HepG2 (cell line): ENCODE measurements around the gene WDR19. TPM values are rescaled to one million over a fixed set of nuclear protein-coding genes. Genes with fewer than 3 reads are reported as not detected.

Experiments
- ATAC-seq: fragments of 200-7000 bp; cut with Tn5 transposase; 3 replicates; pipeline ENCODE4 v1.9.1; 2020; ENCODE audit warnings: mild to moderate bottlenecking, moderate library complexity
- BruUV-seq: library from RNA; stranded (reverse); fragments of 400-500 nt; replicated peaks from 2 replicates; lab custom pipeline; 2021; lab: Mats Ljungman, UMichigan
- CTCF ChIA-PET: fragments of 300-600 bp; formaldehyde crosslinking; extraction: SDS; loops from one replicate; lab custom pipeline; 2021; ENCODE audit warnings: low total read pairs, inconsistent platforms, low intra/inter-chr PET ratio; lab: Yijun Ruan, JAX
- POLR2A ChIA-PET: fragments of 350-600 bp; sonication (Branson Sonifier 250); formaldehyde crosslinking; loops from one replicate; lab custom pipeline; 2020; ENCODE audit warnings: antibody characterized with exemption, inconsistent platforms; lab: Yijun Ruan, JAX
- DNase-seq: peaks from one replicate; pipeline ENCODE4 v3.0.0-alpha.2; 2015; ENCODE audit warnings: low spot score
- FAIRE-seq: peaks from 3 replicates; lab custom pipeline; 2011; peaks lifted over from hg19 to GRCh38; lab: Jason Lieb, UNC
- H2AFZ ChIP-seq: one replicate; pipeline ENCODE4 v1.6.1; 2011; ENCODE audit warnings: low read length, inconsistent platforms
- H3K27ac ChIP-seq: fragments of 300-600 bp; 3 replicates; pipeline ENCODE4 v1.8.0; 2011; ENCODE audit warnings: mixed run types, mild to moderate bottlenecking, mixed read lengths, low read length, inconsistent platforms; ENCODE audit not compliant: insufficient read depth; ENCODE audit errors: extremely low read length
- H3K27me3 ChIP-seq, 2 experiments: fragments of 200-600 bp in 1 of 2; 2 replicates in 1 of 2; 3 replicates in 1 of 2; pipeline versions ENCODE4 v1.6.0 to v1.8.0; 2011; ENCODE audit warnings: low read length in 2 of 2, mild to moderate bottlenecking in 2 of 2, moderate library complexity in 2 of 2, inconsistent platforms in 1 of 2; ENCODE audit not compliant: insufficient read depth in 2 of 2, control insufficient read depth in 1 of 2
- H3K36me3 ChIP-seq, 2 experiments: fragments of 200-600 bp in 1 of 2; replicated peaks in 1 of 2; 2 replicates in 1 of 2; 3 replicates in 1 of 2; pipeline versions ENCODE4 v1.5.1 to v1.8.0; 2011; ENCODE audit warnings: low read length in 2 of 2, inconsistent platforms in 1 of 2; ENCODE audit not compliant: insufficient read depth in 2 of 2, control insufficient read depth in 1 of 2
- H3K4me1 ChIP-seq: 2 replicates; pipeline ENCODE4 v1.5.1; 2012; ENCODE audit warnings: low read length, inconsistent platforms; ENCODE audit not compliant: insufficient read depth
- H3K4me2 ChIP-seq: 2 replicates; pipeline ENCODE4 v1.6.0; 2011; ENCODE audit warnings: low read depth, low read length, inconsistent platforms
- H3K4me3 ChIP-seq, 3 experiments: fragments of 200-600 bp in 1 of 3; sonication (generic), shearing (Covaris generic) in 1 of 3; replicated peaks in 1 of 3; 2 replicates each; pipeline ENCODE4 v1.5.1; 2011 to 2016; ENCODE audit warnings: low read length in 3 of 3, inconsistent platforms in 2 of 3, low read depth in 2 of 3, mild to moderate bottlenecking in 2 of 3, control low read depth in 1 of 3, mixed read lengths in 1 of 3; ENCODE audit not compliant: insufficient read depth in 1 of 3
- H3K79me2 ChIP-seq: one replicate; pipeline ENCODE4 v1.6.1; 2011; ENCODE audit warnings: low read length, inconsistent platforms; ENCODE audit not compliant: insufficient read depth
- H3K9ac ChIP-seq: 2 replicates; pipeline ENCODE4 v1.6.0; 2011; ENCODE audit warnings: mild to moderate bottlenecking, low read depth, low read length, inconsistent platforms; ENCODE audit not compliant: insufficient read depth
- H3K9me3 ChIP-seq: 2 replicates; pipeline ENCODE4 v1.5.1; 2012; ENCODE audit warnings: mild to moderate bottlenecking, low read length
- H4K20me1 ChIP-seq: 2 replicates; pipeline ENCODE4 v1.6.0; 2011; ENCODE audit warnings: inconsistent platforms, mild to moderate bottlenecking, low read length, moderate library complexity; ENCODE audit not compliant: insufficient read depth
- CC2D1A ChIP-seq: sonication (generic); formaldehyde crosslinking; IDR thresholded peaks from 2 replicates; pipeline ENCODE4 v1.8.1; 2023; ENCODE audit warnings: mild to moderate bottlenecking, missing genetic modification reagents
- CREM ChIP-seq, 2 experiments: sonication (generic) in 1 of 2; formaldehyde crosslinking in 1 of 2; IDR thresholded peaks; 2 replicates each; pipeline versions ENCODE4 v1.4.0 to v1.6.1; 2016 to 2020; ENCODE audit warnings: antibody characterized with exemption in 1 of 2, mild to moderate bottlenecking in 1 of 2, missing genetic modification reagents in 1 of 2
- FIP1L1 ChIP-seq: fragments of 200-400 bp; formaldehyde crosslinking; IDR thresholded peaks from 2 replicates; pipeline ENCODE4 v1.6.1; 2018; ENCODE audit warnings: low read depth, mild to moderate bottlenecking, low read length, moderate library complexity, borderline replicate concordance; ENCODE audit not compliant: insufficient read depth
- GLMP ChIP-seq: sonication (generic); formaldehyde crosslinking; IDR thresholded peaks from 2 replicates; pipeline ENCODE4 v1.9.0; 2021; ENCODE audit warnings: missing genetic modification reagents, mild to moderate bottlenecking, borderline replicate concordance
- HDAC6 ChIP-seq: fragments of 200-600 bp; sonication (generic); IDR thresholded peaks from 2 replicates; pipeline ENCODE4 v1.7.0; 2017; ENCODE audit warnings: mild to moderate bottlenecking, antibody characterized with exemption, low read length, low read depth
- MIXL1 ChIP-seq: IDR thresholded peaks from 2 replicates; pipeline ENCODE4 v1.6.1; 2016
- RBM22 ChIP-seq: fragments of 200-400 bp; formaldehyde crosslinking; optimal IDR thresholded peaks from 2 replicates; pipeline ENCODE3; 2017; ENCODE audit warnings: mild to moderate bottlenecking, low read length, moderate library complexity
- TCF12 ChIP-seq, 2 experiments: fragments of 450-650 bp in 1 of 2; sonication (generic) in 1 of 2; formaldehyde crosslinking in 1 of 2; IDR thresholded peaks; 2 replicates each; pipeline versions ENCODE4 v1.6.1 to v1.8.0; 2017 to 2022; ENCODE audit warnings: antibody characterized with exemption in 1 of 2, mild to moderate bottlenecking in 1 of 2, missing genetic modification reagents in 1 of 2, moderate library complexity in 1 of 2
- ZNF17 ChIP-seq: sonication (generic); formaldehyde crosslinking; IDR thresholded peaks from 2 replicates; pipeline ENCODE4 v1.5.0; 2020; ENCODE audit warnings: mild to moderate bottlenecking, missing genetic modification reagents
- ZNF781 ChIP-seq: sonication (generic); formaldehyde crosslinking; IDR thresholded peaks from 2 replicates; pipeline ENCODE4 v1.5.1; 2020; ENCODE audit warnings: borderline replicate concordance, mild to moderate bottlenecking, missing genetic modification reagents; ENCODE audit errors: not compliant biosample characterization
- WGBS: methylation state at CpG from one replicate; pipeline ENCODE4 v1.1.6; 2017; ENCODE audit warnings: low lambda C conversion rate; 5-methylcytosine and 5-hydroxymethylcytosine counted together
- in situ Hi-C: cut with HindIII; loops from 2 replicates; pipeline ENCODE4 v1.10.0; 2017; ENCODE audit warnings: low pct_unique_long_range_greater_than_20kb; ENCODE audit not compliant: extremely low pct_ligation_motif_present
- intact Hi-C: fragments of 100-400 bp; cut with micrococcal nuclease; formaldehyde crosslinking; loops from one replicate; pipeline ENCODE4 v1.10.0; 2022; ENCODE audit not compliant: unreplicated experiment
- polyA plus RNA-seq, 8 experiments: library from polyadenylated mRNA; depleted of rRNA in 3 of 8; stranded (reverse) in 7 of 8; unstranded in 1 of 8; fragments of >200 nt; fragmentation: Illumina TruSeq in 4 of 8; extraction: Trizol in 4 of 8; gene quantifications; 2 replicates each; pipeline versions ENCODE4 v1.2.1 to v1.2.3, GENCODE V29; 2011 to 2016; ENCODE audit warnings: low read depth in 4 of 8, missing spikeins in 1 of 8, mixed read lengths in 1 of 8; ENCODE audit not compliant: insufficient read depth in 1 of 8
- total RNA-seq, 5 experiments: library from RNA; depleted of rRNA; stranded (reverse); fragments of >200 nt; fragmentation: Illumina TruSeq; extraction: Trizol; gene quantifications; 2 replicates each; pipeline ENCODE4 v1.2.3, GENCODE V29; 2016; ENCODE audit warnings: low read depth in 1 of 5

The WDR19 gene
- total and polyA plus RNA-seq, 2 of the 13 experiments (the other 11 are each of a cell fraction or from before 2014, with no cell fraction given), result 22.9 to 34.1 TPM

DNA sequence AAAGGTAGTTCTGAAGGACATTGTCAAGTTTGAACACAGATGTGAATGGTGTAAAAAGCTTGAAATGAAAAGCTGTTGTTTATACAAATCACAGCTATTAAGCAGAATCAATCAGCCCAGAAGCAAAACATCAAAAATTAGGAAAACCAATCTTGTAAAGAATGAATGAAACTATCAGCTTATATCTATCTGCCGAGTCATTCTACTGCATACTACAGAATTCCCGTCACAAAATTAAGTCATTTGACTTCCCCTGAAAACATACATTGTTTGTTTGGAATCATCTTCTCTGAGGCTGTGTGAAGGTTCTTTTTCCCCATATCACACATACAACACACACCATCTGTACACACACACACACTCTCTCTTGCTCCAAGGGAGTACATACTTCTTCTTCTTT is 103.5 kb downstream of the WDR19 start:
- H3K27me3 ChIP-seq, result no peaks in the 10 kb centered on the region
- H4K20me1 ChIP-seq, result no peaks in the 10 kb centered on the region
- DNase-seq (no peak), ATAC-seq (peak; percentile 16; the same call in 1 of the 3 replicates), FAIRE-seq (no peak)
- H3K4me1 ChIP-seq, result no peaks in the 10 kb centered on the region
- TF ChIP-seq ZNF781 (CRISPR knock-in tag) (no peak), FIP1L1 (no peak), TCF12 (IDR thresholded peaks at IDR 0.05) (no peak), TCF12 (CRISPR knock-in tag; IDR thresholded peaks at IDR 0.05) (no peak), HDAC6 (no peak), CC2D1A (no peak), ZNF17 (CRISPR knock-in tag) (no peak), MIXL1 (CRISPR knock-in tag) (no peak), CREM (IDR thresholded peaks at IDR 0.05) (no peak), CREM (CRISPR knock-in tag; IDR thresholded peaks at IDR 0.05) (no peak)
- ChIA-PET POLR2A (no interaction called here), CTCF (no interaction called here)
- H3K9me3 ChIP-seq, result no peaks in the 10 kb centered on the region
- no peak overlapping the region for H3K27ac ChIP-seq
- intact Hi-C loops, result no loop called here
- H3K36me3 ChIP-seq, result peaks cover 14 to 52% of the 10 kb centered on the region in 2 experiments
- H3K9ac ChIP-seq, result no peak overlapping the region
- in situ Hi-C loops, result no loop called here
- H3K4me3 ChIP-seq, result no peak overlapping the region
- H3K79me2 ChIP-seq, result no peaks in the 10 kb centered on the region
- no TSS peak for BruUV-seq
- 97% methylated on average over 2 of the region's 2 CpGs for WGBS
- no peak overlapping the region for H3K4me2 ChIP-seq
- no peak overlapping the region for H2AFZ ChIP-seq

- no TSS peak for BruUV-seq
- intact Hi-C loops, result no loop called here
- 97% methylated on average over 2 of the region's 2 CpGs for WGBS
- ATAC-seq (peak; percentile 52; the same call in 2 of the 3 replicates), DNase-seq (no peak), FAIRE-seq (no peak)
- Histone ChIP-seq H4K20me1 (no peaks in the 10 kb centered on the region), H3K36me3 (peaks cover 15 to 56% of the 10 kb centered on the region in 2 experiments), H2AFZ (no peak overlapping the region), H3K9me3 (no peaks in the 10 kb centered on the region), H3K27ac (no peak overlapping the region), H3K4me1 (no peaks in the 10 kb centered on the region), H3K4me3 (no peak overlapping the region), H3K27me3 (no peaks in the 10 kb centered on the region)
- POLR2A ChIA-PET, result no interaction called here
- no peak for TF ChIP-seq GLMP (CRISPR knock-in tag)
- TF ChIP-seq RBM22, result peak; percentile 52
- TF ChIP-seq, all 625 proteins: peak for 1
- CTCF ChIA-PET, result no interaction called here
- Histone ChIP-seq H3K4me2 (no peak overlapping the region), H3K9ac (no peak overlapping the region), H3K79me2 (no peaks in the 10 kb centered on the region)
- in situ Hi-C loops, result no loop called here
Observed at GRCh38 chr4:39286263-39286662, 103.9 kb downstream of the WDR19 start.
